ENCODE measurements around the gene RIF1.
"Not testable (repeated sequence)": the region's sequence is repeated elsewhere in the genome, so short reads cannot be mapped to it uniquely, and the experiment has no call there.

RIF1 gene

DNA sequence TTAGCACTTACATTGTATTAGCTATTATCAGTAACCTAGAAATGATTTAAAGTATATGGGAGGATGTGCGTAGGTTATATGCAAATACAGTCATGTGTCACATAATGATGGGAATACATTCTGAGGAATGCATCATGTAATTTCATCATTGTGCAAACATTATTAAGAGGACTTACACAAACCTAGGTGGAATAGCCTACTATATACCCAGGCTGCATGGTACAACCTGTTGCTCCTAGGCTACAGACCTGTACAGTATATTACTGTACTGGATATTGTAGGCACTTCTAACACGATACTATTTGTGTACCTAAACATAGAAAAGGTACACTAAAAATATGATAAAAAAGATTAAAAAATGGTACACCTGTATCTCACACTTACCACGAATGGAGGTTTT lies 7.9 kb downstream of the RIF1 start:
- DNase-seq: no peak

GRCh38 chr2:151421681-151422080 lies 12.0 kb downstream of the RIF1 start:
- not testable (repeated sequence) for DNase-seq

DNA sequence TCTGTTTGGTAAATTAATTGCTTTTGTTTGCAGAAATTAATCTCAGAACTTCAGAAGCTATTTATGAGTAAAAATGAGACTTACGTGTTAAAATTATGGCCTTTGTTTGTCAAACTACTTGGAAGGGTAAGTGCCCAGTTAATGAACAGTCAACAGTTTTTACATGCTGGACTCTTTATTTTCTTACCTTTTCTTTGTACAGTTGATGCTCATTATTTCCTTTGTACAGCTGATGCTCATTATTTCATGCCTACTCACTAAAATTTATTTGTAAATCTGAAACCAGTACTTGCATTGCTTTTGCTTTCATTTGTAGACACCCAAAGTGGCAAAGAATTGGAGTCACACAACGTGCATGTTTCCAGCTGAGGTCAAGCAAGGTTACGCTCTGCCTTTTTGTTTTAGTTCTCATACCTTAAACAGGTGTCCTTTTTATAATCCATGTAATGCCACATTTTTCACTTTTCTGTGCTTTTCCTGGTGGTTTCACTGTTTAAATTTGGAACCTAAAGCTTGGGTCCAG lies 13.3 kb downstream of the RIF1 start:
- no peak for DNase-seq

GRCh38 chr2:151423760-151424159 lies 14.1 kb downstream of the RIF1 start:
- no peak for DNase-seq

DNA sequence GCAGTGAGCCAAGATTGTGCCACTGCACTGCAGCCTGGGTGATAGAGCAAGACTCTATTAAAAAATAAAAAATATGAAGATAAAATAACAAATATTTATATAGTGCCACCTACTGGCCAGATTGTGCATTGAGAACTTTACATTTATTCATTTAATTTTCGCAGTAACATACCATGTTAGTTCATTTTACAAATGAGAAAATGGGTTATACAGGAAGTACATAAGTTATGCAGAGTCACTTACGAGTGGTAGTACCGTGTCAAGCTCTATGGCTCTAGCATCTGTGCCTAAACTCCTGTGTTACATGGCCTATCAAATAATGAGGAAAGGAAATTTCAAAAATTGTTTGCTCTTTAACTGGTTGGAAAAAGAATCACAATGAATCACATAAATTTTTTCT lies 27.9 kb downstream of the RIF1 start:
- DNase-seq: peak; percentile 25

DNA sequence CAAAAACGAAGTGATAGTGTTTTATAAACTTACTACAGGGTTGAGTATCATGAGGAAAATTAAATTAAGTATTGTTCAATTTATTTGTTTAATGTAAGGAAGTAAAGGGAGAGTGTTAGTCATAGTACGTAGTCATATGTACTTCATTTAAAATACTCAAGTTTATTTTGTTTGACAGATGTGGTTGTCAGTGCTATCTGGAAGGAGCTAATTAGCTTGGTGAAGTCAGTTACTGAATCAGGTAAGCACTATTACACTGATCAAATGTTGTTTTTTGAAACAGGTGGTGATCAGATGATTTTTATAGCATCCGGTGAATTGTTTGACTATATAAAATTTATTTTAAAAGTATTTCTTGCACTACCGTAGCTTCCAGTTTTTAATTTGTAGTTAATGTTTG lies 28.8 kb downstream of the RIF1 start:
- no peak for DNase-seq

DNA sequence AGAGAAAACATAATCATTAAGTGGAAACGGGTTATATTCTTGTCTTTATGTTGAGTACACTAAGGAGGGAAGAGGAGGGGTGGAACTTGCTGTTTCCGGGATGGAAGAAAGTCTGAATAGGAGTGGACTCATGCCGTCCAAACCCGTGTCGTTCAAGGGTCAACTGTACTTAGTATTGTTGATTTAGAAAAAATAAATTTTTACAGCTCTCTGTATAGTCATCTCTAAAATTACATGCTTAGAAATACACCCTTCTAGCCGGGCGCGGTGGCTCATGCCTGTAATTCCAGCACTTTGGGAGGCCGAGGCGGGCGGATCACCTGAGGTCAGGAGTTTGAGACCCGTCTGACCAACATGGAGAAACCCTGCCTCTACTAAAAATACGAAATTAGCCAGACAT lies 29.4 kb downstream of the RIF1 start:
- no peak for DNase-seq

- DNase-seq: no peak
Observed at GRCh38 chr2:151459358-151459757, 49.7 kb downstream of the RIF1 start.

GRCh38 chr2:151465771-151466170 lies 56.1 kb downstream of the RIF1 start:
- DNase-seq: no peak

DNA sequence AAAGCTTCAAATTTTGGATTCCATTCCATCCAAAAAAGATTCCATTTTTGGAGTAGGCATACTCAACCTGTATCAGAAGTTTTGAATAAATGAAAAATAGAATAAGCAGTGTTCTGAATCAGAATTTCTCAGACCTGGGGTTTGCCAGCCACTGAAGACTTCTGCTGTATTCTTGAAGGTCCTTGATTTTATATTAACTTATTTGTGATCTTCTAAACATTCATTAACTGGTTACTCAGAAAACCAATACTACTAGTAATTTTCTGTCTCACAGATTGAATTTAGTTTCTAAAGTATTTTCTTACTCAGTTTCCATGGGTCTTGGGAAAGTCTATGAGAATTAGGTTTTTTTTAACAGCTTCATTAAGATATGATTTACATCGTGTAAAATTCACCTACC lies 60.9 kb downstream of the RIF1 start:
- DNase-seq: no peak

DNA sequence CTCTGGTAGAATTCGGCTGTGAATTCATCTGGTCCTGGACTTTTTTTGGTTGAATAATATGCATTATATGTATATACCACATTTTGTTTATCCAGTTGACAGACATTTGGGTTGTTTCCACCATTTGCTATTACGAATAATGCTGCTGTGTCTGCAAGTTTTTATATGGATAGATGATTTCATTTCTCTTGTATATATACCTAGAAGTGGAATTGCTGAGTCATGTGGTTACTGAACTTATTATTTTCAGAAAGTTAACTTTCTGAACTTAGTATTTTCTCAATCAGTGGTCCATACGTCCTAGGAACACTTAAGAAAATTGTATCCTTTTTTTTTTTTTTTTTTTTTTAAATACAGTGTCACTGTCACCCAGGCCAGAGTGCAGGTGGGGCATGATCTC lies 63.3 kb downstream of the RIF1 start:
- DNase-seq: no peak

- no peak for DNase-seq
Observed at GRCh38 chr2:151475071-151475470, 65.4 kb downstream of the RIF1 start.

GRCh38 chr2:151476287-151476686 lies 66.6 kb downstream of the RIF1 start:
- DNase-seq: no peak

GRCh38 chr2:151478011-151478410 lies 68.3 kb downstream of the RIF1 start:
- no peak for DNase-seq

DNA sequence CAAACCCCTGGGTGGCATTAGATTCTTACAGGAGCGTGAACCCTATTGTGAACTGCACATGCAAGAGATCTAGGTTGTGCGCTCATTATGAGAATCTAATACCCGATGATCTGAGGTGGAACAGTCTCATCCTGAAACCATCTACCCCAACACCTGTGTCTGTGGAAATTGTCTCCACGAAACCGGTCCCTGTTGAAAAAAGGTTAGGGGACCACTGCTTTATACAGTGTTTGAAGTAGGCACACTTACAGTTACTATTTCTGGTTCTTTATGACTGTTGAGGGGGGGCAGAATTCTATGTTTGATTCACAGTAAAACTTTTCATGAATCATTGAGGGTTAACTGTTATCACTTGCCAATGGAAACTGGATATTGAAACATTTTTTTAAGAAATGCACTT lies 72.0 kb downstream of the RIF1 start:
- no peak for DNase-seq

GRCh38 chr2:151482171-151482725 lies 72.5 kb downstream of the RIF1 start:
- no peak for DNase-seq

GRCh38 chr2:151483546-151483945 lies 73.8 kb downstream of the RIF1 start:
- no peak for DNase-seq

DNA sequence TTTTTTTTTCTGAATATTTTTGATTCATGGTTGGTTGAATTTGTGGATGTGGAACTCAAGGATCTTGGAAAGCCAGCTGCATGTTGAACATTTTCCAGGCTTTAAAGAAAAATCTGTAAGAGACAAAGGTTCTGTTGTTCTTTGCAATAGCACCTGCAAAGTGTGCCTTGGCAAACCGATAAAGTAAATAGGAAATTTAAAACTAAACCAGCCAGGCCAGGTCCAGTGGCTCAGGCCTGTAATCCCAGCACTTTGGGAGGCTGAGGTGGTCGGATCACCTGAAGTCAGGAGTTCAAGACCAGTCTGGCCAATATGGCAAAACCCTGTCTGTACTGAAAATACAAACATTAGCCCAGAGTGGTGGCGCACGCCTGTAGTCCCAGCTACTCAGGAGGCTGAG lies 74.4 kb downstream of the RIF1 start:
- no peak for DNase-seq

DNA sequence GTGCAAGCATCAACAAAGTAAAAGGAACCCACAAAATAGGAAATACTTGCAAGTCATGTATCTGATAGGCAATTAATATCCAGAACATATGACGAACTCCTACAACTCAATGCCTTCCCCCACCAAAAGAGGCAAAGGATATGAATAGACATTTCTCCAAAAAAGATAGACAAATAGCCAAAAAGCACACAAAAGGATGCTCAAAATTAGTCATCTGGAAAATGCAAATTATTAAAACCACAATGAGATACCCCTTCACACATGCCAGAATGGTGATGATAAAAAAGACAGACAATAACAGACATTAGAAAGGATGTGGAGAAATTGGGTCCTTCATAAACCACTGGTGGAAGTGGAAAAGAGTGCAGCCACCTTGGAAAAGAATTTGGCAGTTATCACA lies 76.4 kb downstream of the RIF1 start:
- no peak for DNase-seq

- no peak for DNase-seq
Observed at GRCh38 chr2:151490276-151490675, 80.6 kb downstream of the RIF1 start.

- DNase-seq: no peak
Observed at GRCh38 chr2:151491496-151491895, 81.8 kb downstream of the RIF1 start.

DNA sequence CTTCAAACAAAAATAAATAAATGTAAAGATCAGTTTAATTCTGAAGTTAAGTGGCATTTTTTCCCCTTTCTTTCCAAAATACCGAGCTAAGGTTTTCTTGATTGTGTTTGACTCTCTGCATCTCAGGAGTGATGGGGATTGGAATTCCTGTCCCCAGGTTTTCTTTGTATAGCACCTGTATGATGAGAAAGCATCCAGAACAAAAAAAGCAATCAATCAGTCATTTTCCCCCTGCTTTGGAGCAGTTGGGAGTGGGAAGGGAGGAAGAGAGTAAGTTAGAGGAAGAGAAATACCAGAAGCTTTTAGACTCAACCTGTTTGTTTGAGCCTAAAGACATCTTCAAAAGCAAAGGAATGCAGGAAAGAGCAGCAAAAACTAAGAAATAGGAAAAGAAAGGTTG lies 88.5 kb downstream of the RIF1 start:
- no peak for DNase-seq

DNA sequence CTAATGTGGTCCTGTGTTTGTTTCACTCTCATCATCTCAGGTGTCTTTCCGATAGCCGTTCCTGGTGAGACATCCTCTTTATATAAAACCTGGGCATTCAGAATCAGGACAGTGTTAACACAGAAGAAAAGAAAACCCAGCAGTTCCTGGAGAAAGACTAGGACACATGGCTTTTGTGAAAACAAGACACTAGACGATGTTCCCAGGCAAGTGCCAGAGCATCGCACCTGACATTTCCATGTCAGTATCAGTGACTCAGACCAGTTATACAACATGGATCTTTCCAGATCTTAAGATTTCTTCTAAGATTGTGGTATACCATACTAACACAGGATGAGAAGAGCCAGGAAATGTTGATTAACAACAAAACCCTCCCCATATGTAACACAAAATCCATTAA lies 96.5 kb downstream of the RIF1 start:
- no peak for DNase-seq

- no peak for DNase-seq
Observed at GRCh38 chr2:151508519-151508918, 98.8 kb downstream of the RIF1 start.

- no peak for DNase-seq
Observed at GRCh38 chr2:151518802-151519201, 109.1 kb downstream of the RIF1 start.

DNA sequence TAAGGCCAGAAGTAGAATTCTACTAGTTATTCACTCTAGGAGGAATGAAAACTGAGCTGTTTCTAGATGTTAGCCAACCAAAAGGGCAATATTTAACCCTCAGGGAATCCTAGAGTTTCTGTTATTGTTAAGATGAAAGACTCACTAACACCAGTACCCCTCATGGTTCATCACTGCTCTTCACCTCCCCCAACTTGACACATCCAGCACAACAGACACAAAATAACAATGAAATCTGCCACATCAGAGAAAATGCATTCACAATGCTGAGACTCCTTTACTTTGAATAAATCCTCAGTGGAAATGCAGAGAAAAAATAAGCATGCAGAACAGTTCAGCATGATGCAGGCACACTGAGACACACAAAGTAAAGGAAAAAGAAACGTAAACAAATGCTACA lies 111.3 kb downstream of the RIF1 start:
- no peak for DNase-seq

All from NCI-H2171 treated with DMSO at 0.1 percent for 48 hours (cell line).